ENCODE data around the gene GSTO2.

Gene GSTO2

GRCh38 chr10:104324931-104325330 lies 55.9 kb downstream of the GSTO2 start:
- no peak for DNase-seq

DNA sequence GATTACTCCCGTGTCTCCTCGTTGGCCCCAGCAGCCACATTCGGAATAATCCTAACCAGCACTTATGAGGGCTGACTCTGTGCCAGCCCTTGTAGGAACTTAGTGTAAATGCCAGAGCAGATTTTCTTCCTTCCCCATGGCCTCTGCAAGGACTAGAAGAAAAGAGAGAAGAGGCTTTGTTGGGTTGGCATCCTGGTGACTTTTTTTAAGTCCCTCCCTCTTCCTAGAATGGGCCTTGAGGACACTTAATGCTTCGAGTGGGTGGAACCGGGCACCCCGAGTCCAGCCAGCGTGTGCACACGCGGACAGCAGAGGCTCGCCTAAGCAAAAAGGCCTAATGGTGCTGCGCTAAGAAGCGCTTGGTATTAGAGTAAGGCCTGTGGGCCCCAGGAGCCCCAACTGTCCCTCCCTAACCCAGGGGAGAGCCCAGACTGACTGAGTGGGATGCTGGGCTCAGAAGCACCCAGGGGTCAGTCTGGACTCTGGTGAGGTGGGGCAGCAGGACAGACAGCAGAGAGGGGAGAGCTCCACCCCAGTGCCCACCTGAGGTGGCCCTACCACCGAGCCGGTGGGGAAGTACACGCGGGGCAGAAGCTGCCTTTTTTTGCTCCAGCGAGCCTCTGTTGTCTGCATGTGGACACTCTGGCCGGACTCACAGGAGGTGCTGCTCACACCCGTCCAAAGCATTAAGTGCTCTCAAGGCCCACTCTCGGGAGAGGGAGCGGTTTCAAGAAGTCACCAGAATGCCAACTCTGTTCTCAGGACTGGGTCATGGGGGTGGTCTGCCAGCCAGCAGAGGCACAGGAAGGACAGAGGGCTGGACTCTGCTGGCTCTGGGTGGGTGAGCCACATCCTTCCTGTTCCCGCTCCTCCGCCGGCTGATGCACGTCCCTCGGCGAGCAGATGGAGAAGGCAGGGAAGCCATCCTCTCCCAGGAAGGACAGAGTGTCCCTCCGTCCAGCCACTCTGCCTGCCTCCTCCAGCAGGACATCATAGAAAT lies 56.8 kb downstream of the GSTO2 start:
- no peak for DNase-seq

- no peak for DNase-seq
Measured at GRCh38 chr10:104326991-104327610, 58.1 kb downstream of the GSTO2 start.

DNA sequence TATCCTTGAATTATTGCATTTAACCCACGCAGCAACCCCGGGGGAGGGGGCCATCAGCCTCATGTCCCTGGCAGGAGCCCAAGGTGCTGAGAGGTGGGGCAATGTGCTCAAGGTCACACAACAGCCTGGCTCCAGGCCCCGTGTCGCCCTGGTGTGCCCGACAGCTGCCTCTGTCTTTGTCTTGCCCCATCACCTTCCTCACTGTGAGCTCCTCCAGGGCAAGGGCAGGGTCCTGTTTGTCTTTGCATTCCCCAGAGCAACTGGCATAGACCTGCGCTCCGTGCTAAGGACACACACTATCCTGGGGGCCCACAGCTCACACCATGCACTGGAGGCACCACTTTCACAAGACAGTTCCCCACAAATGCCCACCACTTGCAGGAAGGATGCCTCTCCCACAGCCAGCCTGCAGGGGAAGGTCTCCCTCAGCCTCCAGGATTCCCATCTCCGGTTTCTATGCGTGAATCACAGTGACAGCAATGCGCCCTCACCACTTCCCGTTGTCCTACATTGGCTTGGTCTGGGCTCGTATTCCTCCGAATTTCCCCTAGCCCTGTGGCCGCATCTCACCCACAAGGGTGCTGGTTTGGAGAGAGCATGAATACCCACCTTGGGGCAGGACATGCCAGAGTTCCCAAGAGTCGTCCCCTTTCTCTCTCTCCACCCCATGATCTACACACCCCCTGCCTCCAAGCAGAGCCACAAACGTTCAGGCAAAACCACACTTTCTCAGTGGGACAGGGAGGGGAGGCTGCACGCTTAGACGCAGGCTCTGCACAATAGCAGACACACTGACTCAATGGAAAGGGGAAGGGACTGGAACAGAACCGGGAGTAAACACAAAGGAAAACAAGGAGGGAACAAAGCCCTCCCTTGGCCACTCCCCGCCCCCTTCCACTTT lies 59.0 kb downstream of the GSTO2 start:
- DNase-seq, result peak in 15 of 56 donors; percentile 17 to 80 (median 41)

DNA sequence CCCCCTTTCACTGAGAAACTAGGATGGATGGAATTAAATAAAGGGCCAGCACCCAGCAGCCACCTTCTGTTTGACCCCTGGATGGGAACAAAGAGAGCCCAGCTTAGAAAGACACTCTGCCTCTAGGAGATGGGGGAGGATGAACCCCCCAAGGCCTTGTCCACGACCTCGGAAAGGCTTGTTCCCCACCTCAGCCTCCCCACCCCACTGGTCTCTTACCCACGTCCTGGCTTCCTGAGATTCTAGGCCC lies 59.6 kb downstream of the GSTO2 start:
- peak in 2 of 56 donors; percentile 44 to 62 for DNase-seq

DNA sequence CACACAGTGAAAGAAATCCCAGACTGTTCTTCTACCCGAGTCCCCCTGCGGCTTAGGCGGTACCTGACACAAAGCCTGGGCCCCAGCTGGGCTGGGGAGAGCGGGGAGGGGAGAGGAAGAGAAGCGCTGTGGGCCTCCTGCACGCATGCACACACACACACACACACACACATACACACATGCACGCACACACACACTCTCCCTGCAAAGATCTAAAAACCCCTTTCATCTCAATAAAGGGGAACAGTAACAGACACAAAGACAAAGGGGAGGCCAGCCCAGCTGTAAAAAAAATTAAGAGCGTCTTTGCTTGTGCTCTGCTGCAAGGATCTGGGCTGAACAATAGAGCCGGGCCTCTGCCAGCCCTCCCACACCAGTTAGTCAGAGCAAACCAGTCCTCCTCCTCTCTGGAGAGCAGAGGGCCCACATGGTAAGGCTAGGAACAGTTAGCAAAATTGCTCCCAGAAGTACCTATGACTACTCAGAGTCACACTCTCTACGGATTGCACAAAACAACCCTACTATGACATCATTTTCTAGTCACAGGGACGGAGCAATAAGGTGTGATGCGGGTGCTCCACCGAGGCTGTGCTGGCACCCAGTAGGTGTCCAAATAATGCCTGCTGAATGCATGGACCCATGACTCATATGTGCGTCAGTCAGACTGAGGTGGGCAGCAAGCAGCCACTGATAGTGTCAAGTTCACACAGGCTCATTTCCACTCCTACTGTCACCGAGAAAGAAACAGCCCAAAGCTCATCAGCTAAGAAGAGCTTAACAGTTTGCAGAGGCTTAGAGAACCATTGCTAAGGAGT lies 60.1 kb downstream of the GSTO2 start:
- DNase-seq, result peak in 44 of 56 donors; percentile 30 to 88 (median 62)

DNA sequence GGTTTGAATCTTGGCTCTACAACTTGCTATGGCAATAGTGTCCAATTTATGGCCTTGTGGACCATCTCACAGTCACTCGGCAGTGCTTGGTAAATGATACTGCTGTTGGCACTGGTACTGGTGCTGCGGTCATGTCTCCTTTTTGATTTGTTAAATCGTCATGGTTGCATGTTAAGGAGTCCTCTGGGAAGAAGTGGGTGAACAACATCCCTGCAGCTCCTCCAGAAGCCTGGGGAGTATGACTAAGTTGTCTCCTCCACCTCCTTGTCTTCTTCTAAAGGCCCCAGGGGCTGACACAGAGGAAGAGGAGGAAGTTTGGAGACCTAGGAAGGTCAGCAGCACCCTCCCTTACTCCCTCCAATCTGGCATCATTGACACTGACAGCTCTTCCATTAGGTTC lies 60.8 kb downstream of the GSTO2 start:
- peak in 1 of 56 donors; percentile 27 for DNase-seq

DNA sequence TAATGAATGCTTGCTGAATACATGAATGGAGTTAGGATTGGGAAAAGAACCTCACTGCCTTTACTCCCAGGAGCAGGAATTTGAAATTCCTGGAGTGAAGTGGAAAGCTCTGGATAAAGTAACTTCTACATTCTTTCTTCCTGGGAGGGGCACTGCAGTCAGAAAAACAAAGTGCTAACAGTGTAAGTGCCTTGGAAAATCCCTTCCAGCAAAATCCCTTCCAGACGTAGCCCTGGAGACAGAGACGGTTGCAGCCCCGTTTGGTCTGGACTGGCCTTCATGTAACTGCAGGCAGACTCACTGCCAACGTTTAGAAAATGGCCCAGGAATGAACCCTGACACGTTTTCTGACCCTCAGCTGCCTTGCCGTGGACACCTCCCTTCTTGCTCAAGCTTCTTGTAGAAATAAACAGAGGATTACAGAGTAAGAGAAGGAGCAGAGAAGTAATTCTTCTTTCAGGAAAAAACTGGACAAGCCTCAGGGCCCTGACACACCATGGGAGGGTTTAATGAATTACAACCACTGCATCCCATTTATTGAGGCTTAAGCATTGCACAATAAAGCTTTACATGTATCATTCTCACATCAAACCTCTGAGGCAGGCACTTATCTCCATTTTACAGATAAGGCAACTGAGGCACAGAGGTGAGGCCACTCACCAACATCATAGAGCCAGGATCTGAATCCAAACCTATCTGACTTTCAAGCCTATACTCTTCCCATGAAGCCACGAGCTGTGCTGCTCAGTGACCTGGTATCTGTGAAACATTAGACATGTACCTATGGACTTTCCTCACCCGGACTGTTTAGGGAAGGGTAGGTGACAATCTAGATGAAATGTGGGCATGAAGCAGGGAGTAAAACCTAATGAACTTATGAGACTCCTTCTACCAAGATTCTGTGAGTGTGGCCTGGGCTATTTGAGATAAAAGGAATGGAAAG lies 61.5 kb downstream of the GSTO2 start:
- peak in 1 of 56 donors; percentile 16 for DNase-seq

DNA sequence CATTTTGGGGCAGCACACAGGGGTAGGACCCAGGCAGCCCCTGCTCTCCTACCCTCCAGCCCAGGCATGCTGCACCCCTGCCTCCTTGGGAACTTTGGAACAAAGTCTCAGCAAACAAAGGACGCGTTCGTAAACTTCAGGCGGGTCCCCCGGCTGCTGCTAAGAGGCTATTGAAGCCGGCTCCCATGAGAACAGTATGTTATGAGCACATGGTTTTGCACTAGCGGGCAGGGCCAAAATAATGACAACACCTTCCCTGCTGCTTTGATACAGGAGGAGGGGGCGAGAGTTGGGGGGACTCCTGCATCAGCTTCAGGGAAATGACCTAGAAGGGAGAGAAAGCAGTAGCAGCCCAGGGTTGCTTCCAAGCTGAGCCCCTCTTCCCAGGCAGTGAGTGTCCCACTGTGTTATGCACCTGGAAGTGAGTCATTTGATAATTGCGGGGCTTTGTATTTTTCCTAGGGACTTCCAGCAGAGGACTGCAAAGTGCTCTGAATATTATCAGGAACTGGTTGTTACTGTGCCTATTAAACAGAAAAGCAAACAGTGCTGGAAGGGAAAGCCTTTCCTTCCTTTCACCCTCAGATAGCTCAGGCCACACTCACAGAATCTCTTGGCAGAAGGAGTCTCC lies 62.3 kb downstream of the GSTO2 start:
- DNase-seq, result peak in 2 of 56 donors; percentile 16 to 18

- no peak for DNase-seq
Measured at GRCh38 chr10:104332243-104333031, 63.5 kb downstream of the GSTO2 start.

GRCh38 chr10:104333032-104333727 lies 64.2 kb downstream of the GSTO2 start:
- DNase-seq, result no peak

DNA sequence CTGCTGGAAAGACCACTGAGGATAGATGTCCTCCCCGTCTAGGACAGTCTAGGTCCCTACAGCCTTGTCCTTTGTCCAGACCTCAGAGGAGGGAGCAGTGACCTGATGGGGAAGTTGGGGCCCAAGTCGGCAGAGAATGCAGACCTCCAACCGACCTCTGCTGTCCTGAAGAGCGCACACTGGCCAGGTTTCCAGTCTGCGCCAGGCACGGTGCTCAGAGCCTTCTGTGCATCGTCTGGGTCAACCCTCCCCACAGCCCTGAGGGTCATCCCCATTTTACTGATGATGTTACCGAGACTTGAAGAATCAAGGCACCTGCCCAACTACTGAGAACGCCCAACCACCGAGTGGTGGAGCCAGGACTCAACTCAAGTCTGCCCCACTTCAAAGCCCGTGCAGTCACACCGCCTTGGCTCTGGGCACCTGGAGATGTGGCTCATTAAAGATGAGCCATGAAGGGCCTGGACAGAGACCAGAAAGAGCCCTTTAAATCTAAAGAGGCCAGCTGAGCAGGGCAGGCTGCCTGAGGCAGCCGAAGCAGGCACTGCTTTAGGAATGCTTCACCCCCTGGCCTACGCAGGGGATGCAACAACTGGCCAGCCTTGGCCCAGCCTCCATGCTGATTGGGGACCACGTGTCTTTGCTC lies 64.9 kb downstream of the GSTO2 start:
- no peak for DNase-seq

DNA sequence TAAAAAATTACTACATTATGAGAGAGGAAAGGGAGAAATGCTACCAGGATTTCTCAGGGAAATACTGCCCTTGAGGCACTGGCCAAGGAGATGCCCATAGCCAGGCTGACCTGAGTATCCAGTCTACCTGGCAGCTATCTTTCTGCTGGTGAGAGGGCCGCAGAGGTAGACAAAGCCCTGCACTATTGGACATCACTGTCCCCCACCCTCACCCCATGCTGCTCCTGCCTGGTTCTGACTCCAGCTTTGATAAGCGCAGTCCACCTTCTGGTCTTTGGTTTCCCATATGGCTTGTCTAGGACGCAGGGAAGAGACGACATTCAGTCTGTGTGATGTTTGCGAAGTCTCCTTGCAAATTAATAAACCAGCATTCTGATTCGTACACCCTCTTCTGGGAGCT lies 65.6 kb downstream of the GSTO2 start:
- no peak for DNase-seq

GRCh38 chr10:104334965-104335650 lies 66.1 kb downstream of the GSTO2 start:
- DNase-seq, result no peak

GRCh38 chr10:104336821-104337467 lies 68.0 kb downstream of the GSTO2 start:
- no peak for DNase-seq

GRCh38 chr10:104337521-104337984 lies 68.6 kb downstream of the GSTO2 start:
- DNase-seq, result peak in 5 of 56 donors; percentile 22 to 43 (median 27)
